ENCODE measurements around the gene PCSK6.

DNA sequence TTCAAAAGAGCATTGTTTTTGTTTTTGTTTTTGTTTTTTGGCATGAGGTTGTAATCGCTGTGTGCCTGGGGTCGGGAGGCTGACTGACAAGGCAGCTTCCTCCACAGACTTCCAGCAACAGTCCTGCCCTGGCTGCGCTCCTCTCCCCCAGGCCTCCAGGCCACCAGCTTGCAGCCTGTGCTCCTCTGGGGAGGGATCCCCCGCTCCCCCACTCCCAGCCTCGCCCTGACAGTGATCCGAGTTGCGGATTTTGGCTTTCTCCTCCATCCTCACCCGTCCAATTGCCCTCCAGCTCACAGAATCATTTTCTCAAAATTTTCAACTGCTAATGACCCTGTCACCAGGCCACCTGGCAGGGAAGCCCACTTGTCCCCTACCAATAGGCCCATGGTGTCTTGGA lies 36.5 kb upstream of the PCSK6 start:
- TF ChIP-seq, protein P1, sequence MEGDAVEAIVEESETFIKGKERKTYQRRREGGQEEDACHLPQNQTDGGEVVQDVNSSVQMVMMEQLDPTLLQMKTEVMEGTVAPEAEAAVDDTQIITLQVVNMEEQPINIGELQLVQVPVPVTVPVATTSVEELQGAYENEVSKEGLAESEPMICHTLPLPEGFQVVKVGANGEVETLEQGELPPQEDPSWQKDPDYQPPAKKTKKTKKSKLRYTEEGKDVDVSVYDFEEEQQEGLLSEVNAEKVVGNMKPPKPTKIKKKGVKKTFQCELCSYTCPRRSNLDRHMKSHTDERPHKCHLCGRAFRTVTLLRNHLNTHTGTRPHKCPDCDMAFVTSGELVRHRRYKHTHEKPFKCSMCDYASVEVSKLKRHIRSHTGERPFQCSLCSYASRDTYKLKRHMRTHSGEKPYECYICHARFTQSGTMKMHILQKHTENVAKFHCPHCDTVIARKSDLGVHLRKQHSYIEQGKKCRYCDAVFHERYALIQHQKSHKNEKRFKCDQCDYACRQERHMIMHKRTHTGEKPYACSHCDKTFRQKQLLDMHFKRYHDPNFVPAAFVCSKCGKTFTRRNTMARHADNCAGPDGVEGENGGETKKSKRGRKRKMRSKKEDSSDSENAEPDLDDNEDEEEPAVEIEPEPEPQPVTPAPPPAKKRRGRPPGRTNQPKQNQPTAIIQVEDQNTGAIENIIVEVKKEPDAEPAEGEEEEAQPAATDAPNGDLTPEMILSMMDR (IDR thresholded peaks at IDR 0.05): no peak
- TF ChIP-seq POLR2AphosphoS5 (IDR thresholded peaks at IDR 0.05): no peak

Data from sigmoid colon (tissue), 4 donors.